Adipose tissue (tissue), 3 donors: ENCODE results near the gene IL1B. TPM values are rescaled to one million over a fixed set of nuclear protein-coding genes. Genes with fewer than 3 reads are reported as not detected.

ENCODE experiments used
- H3K27ac ChIP-seq: one replicate; pipeline ENCODE4 v1.5.1; 2013; ENCODE audit warnings: low read depth, low read length
- WGBS, 3 donors: extraction: QIAGEN DNeasy Blood & Tissue Kit; methylation state at CpG; one replicate each; pipeline ENCODE4 v1.1.7; 2013; 5-methylcytosine and 5-hydroxymethylcytosine counted together
- polyA plus RNA-seq, 3 donors: library from polyadenylated mRNA; stranded (reverse); fragments of 200-250 nt; gene quantifications; one replicate each; pipeline ENCODE4 v1.2.3, GENCODE V29; 2013
- donor health status: healthy with polysubstance abuse.
- donor health status: Bipolar disorder and iron deficiency.
- donor health status: healthy.

IL1B gene
- 10 to 100 TPM in 2 of 3 donors, 1 to 10 TPM in 1; 1.0 to 31.0 (median 17.8) TPM for polyA plus RNA-seq

DNA sequence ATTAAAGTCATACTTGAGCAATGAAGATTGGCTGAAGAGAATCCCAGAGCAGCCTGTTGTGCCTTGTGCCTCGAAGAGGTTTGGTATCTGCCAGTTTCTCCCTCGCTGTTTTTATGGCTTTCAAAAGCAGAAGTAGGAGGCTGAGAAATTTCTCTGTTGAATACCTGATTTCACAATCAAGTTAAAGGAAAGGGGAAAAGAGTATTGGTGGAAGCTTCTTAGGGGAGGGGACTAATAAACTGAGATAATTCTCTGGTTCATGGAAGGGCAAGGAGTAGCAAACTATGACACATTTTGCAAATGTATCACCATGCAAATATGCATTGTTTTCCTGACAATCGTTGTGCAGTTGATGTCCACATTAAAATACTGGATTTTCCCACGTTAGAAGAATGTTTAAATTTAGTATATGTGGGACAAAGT, at the start of gene IL1B:
Gene IL1B (minus strand): TSS at position 85 of the 423 bp plus-strand sequence. CDS start 550 bp downstream, outside the sequence.
- H3K27ac ChIP-seq: no peak within 1 kb of the TSS
- WGBS, 3 donors: 18 to 70% (median 18%) methylated on average over 4 of the region's 4 CpGs

- 66 to 94% (median 83%) methylated on average over 2 of the region's 2 CpGs for WGBS, 3 donors
- H3K27ac ChIP-seq: no peak overlapping the region
These were observed 49.7 kb upstream of the IL1B start for GRCh38 chr2:112886291-112886690.

GRCh38 chr2:112885506-112885902, 48.9 kb upstream of the IL1B start:
- no peak overlapping the region for H3K27ac ChIP-seq
- 65 to 83% (median 72%) methylated on average over 4 of the region's 4 CpGs for WGBS, 3 donors

DNA sequence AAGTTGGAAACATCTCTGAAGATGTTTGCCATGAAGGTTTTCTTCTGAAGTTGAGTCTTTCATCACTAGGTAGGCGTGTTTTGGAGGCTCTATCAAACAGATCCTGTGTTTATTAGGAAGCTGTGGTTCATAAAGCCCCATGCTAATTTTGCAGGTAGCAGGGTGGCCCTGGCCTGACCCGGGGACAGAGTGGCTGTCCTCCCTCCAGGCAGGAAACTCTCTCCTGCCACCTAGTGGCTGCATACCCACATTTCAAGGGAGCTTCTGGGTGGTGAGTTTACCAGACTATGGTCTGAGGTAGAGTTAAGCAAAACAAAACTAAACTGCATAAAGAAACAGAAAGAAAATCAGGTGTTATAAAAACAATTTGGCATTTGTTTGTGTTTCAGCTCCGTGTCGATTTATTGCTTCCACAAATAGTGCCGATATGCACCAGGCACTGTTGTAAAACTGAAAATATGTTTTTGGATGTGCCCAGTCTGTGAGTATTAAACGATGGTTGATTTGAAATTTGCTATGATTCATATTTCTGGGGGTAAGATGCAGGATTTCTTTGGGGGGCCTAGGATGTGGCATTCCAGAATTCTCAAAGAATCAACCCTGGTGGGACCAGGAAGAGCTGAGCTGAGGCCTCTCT, 48.4 kb upstream of the IL1B start:
- H3K27ac ChIP-seq: no peak overlapping the region
- WGBS, 3 donors: 46 to 52% (median 48%) methylated on average over 6 of the region's 6 CpGs

DNA sequence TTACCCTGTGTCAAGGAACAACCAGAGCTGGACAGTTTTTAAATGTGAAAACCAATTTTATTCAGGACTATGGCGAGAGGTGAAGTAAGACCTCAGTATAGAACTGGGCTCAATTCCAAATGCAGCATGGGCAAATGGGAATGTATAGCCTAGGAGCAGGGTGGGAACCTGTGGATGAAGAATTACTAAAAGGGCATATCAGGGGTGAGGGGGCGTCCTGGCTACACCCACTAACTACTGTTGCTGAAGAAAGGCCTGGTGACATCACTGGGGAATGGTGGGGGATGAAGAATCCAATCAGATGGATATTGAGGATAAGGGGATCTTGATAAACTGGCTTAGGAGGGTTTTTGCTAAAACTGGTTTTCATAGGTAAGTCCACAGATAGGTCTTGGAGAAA, 47.1 kb upstream of the IL1B start:
- 76 to 89% (median 86%) methylated on average over 2 of the region's 2 CpGs for WGBS, 3 donors
- no peak overlapping the region for H3K27ac ChIP-seq

DNA sequence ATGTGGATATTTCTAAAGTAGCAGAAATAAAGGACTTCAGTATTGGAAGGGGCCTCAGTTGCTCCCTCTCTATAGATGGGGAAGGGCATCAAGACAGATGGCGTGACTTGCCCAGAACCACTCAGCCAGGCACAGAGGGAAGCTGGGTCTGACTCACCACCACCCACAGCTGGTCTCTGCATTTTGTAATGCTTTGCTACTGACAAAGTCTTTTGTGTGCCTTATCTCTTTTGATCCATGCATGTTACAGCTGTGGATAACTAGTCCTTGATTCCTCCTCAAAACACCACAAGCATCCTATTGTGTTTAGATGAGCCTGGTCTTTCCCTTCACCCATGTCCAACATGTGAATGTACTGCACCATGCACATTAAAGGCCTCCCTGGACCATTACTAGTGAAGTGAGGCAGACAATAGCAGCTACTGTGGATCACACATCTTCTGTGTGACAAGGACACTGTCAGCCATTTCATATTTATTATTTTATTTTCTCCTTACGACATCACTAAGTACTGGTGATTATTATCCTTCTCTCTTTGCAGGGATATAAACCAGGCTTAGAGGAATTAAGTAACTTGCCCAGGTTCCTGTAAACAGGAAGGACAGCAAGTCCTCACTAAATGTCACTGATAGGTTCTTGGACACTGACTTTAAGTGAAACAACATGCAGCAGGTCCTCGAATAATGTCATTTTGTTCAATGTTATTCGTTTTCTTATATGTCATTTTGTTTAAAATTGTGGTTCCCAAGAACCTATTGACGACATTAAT, 44.8 kb upstream of the IL1B start:
- H3K27ac ChIP-seq: no peak overlapping the region
- WGBS, 3 donors: 71 to 73% (median 73%) methylated on average over 5 of the region's 5 CpGs

GRCh38 chr2:112880696-112881095, 44.1 kb upstream of the IL1B start:
- no peak overlapping the region for H3K27ac ChIP-seq
- WGBS, 3 donors: 39 to 68% (median 45%) methylated on average over 7 of the region's 7 CpGs

- H3K27ac ChIP-seq: no peak overlapping the region
- WGBS, 3 donors: 85 to 91% (median 87%) methylated on average over 5 of the region's 5 CpGs
These were observed 43.5 kb upstream of the IL1B start for GRCh38 chr2:112880091-112880531.

DNA sequence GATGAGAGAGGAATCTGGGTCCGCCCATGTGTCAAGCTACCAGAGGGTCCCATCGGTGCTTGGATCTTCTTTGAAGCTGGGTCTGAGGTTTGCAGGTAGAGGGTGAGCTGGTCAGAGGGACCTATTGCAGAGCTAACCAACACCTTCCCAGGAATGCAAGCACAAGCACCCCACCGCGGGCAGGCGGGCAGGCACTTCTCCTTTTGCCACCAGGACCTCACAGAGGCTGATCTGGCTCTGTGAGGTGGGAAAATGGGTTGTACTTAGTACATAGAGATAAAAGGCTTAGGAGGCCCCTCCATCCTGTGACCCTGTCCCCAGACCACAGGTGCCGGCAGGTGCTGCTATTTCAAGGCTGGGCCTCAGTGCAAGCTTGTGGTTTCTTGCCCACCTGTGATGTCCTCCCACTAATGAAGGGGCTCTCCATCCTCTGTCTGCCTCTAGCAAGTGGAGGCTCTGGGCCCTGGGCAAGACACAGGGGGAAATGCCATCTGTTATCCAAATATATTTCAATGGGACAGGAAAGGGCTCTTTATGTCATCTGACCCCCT, 43.0 kb upstream of the IL1B start:
- no peak overlapping the region for H3K27ac ChIP-seq
- WGBS, 3 donors: 74 to 85% (median 77%) methylated on average over 6 of the region's 6 CpGs

DNA sequence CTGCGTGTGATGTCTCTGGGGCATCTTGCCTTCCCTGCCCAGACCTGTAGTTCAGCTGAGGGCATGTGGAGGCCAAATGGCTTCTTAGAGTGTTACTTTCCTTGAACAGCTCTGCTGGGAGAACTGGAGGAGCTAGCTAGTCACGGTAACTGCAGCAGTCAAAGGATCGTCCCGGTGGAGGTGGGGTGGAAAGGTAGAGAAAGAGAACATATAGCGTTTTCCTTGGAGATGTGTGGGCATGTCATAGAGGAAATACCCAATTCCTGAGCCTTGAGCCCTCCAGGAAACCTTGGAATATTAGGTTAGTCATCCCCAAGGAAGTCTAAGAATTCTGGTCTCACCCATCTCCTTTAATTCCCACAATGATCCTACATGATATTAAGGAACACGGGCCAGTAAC, 40.8 kb upstream of the IL1B start:
- no peak overlapping the region for H3K27ac ChIP-seq
- WGBS, 3 donors: 94% methylated on average over 6 of the region's 6 CpGs

GRCh38 chr2:112876971-112877361, 40.4 kb upstream of the IL1B start:
- WGBS, 3 donors: 84 to 93% (median 88%) methylated on average over 4 of the region's 4 CpGs
- no peak overlapping the region for H3K27ac ChIP-seq

DNA sequence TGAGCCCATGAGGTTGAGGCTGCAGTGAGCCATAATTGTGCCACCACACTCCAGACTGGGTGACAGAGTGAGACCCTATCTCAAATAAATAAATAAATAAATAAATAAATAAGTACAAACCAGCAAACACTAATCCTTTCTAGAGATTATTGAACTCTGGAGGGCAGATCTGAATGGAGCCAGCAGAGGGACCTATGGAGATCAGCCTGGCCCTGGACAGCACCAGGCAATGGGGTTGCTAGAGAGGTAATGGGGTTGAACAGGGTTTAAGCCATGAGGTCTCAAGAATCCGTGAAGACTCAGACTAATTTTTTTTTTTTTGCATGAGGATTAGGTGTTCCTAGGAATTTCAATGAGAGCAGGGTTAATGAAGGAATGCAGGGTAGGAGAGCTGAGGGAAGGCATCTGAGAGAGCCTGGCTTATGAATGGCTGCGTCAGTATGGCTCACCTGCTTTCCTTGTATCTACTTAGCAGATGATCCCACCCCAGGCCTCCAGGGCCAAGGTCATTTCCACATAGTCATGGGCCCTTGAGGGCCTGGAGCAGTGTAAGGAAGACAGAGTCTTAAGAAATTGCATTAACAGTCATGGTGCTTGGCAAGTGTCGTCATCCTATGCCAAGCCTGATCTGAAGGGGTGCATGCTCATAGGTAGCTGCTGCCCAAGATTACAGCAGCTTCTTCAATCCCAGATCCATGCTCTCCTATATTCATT, 39.8 kb upstream of the IL1B start:
- 90 to 95% (median 93%) methylated on average over 3 of the region's 3 CpGs for WGBS, 3 donors

DNA sequence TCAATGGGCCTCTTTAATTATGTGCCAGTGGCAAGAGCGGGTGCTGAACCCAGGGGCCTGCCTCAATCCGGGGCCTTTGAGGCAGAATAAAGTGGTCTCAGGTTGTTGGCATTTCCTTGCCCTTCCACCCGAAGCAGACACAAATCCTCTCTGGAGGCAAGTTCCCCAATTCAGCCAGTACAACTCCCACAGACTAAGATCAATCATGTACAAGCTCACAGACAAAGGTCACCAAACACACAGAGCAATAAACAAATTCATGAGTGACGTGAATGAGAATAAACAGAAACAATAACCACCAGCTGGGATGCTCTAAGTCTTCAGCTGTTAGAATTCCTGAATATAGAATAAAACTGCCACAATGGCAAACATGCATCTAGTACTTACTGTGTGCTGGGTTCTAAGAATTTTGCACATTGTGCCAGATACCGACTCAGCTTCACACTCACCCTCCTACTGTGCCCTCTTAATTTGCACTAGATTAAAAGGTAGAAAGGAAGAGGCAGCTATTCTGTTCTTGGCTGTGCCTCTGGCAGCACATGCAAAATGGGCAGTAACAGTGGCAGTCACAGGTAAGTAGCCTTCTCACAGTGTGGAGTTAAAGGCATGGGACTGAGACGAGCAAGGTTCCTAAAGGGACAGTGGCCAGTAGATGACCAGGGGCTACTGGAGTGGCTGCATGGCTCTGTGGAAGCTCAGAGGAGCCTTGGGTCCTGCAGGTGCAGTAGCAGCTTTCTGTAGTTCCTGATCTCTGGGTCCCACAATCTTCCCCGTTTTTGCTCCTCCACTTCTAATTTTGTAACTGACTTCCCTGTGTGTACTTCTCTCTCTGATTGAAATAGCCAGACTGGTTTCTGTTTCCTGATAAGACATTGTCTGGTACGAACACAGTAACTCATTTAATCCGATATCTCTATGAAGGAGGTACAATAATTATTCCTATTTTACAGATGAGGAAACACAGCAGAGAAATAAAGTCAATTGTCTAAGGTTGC, 34.6 kb upstream of the IL1B start:
- H3K27ac ChIP-seq: no peak overlapping the region
- WGBS, 3 donors: 47 to 64% (median 54%) methylated on average over 9 of the region's 9 CpGs

More for the DNA sequence above, 39.8 kb upstream of the IL1B start:
- H3K27ac ChIP-seq: no peak overlapping the region

GRCh38 chr2:112869258-112869842, 32.8 kb upstream of the IL1B start:
- H3K27ac ChIP-seq: no peak overlapping the region
- WGBS, 3 donors: 25 to 43% (median 33%) methylated on average over 7 of the region's 7 CpGs

- WGBS, 3 donors: 70 to 89% (median 88%) methylated on average over 7 of the region's 7 CpGs
- H3K27ac ChIP-seq: no peak overlapping the region
These were observed 31.4 kb upstream of the IL1B start for GRCh38 chr2:112867701-112868631.

DNA sequence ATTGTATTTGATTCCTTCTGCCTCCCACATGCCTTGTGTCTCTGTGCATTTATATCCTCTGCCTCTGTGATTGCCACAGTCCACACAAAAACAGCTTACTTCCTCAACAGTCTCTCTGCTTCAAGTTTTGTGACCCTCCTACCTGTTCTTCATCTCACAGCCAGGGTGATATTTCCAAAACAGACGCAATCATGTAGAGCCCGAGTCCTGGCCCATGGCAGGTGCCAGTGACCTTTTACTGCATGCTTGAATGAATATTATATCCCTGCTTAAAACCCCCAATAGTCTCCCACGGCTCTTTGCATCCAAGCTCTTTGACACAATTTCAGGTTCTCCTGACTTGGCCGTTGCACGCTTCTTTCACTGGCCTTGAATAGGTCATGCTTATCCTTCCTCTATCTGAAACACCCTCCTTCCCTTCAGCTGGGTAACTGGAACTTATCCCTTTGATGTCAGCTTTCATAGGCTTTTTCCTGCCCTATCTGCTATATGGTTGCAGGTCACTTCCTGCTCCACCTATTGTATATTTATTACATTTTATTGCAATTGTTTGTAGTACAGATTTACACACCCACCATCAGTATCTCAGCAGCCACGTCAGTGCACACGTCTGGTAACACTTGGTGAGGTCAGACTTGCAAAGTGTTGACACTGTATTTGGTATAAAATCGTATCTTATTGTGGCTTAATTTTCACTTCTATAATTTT, 29.7 kb upstream of the IL1B start:
- WGBS, 3 donors: 79 to 91% (median 84%) methylated on average over 8 of the region's 8 CpGs
- H3K27ac ChIP-seq: no peak overlapping the region
